A673 (cell line): ENCODE measurements around the gene ST3GAL2.

Source experiments
- EZH2 ChIP-seq: fragments of 200-600 bp; sonication (generic); IDR thresholded peaks from 2 replicates; pipeline ENCODE4 v1.6.1; 2017; ENCODE audit warnings: borderline replicate concordance, low read depth, mild to moderate bottlenecking, mixed read lengths, antibody characterized with exemption, low read length; ENCODE audit not compliant: poor library complexity, severe bottlenecking
- TF ChIP-seq, protein P1 (sequence below): fragments of 300-800, 200-600 bp; sonication (generic); conservative IDR thresholded peaks from 2 replicates; pipeline ENCODE4 v1.5.1; 2017; ENCODE audit warnings: low read depth, mild to moderate bottlenecking, antibody characterized with exemption, low read length, moderate library complexity, mixed read lengths

DNA sequence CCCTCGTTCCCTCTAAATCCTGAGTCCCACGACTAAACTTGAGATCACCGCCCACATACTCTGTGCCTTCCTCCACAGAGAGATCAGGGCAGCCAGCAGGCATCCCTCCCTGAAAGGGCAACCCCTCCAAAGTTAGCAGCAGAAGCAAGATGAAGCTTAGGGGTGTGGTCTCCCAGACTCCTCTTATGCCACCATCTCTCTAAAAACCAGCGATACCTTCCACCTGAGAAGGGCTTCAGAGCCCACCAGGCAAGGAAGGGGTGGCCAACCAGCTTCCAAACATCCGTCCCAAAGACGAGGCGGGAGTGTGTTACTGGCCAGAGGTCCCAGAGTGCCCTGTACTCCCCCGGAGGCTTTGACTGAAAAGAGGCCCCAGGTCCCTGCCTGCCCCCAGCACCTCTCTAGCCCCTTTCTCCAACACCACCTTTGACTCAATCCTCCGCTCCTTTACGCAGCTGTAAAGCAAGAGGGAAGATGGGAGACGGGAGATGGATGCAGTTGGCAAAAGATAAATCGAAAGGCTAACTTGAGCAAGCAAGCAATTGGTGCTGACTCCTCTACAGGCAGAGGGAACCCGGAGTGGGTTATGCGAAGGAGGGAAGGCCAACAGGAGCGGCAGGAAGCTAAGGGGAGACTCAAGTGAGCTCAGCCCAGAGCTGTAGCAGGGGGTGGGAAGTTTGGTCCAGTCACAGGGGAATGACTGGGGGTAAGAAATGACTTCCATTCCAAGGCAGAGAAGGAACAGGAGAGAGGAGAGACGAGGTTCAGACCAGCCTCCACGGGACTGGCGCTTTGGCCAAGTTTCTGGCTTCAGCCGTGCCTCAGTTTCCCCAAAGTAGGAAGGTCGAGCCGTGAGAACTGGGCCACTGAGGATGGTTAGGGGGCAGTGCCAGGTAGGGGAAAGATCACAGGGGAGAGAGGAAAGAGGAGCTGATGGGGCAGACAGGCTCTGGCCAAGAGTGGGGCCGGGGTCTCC lies 1.0 kb downstream of the ST3GAL2 start:
- TF ChIP-seq, protein P1, sequence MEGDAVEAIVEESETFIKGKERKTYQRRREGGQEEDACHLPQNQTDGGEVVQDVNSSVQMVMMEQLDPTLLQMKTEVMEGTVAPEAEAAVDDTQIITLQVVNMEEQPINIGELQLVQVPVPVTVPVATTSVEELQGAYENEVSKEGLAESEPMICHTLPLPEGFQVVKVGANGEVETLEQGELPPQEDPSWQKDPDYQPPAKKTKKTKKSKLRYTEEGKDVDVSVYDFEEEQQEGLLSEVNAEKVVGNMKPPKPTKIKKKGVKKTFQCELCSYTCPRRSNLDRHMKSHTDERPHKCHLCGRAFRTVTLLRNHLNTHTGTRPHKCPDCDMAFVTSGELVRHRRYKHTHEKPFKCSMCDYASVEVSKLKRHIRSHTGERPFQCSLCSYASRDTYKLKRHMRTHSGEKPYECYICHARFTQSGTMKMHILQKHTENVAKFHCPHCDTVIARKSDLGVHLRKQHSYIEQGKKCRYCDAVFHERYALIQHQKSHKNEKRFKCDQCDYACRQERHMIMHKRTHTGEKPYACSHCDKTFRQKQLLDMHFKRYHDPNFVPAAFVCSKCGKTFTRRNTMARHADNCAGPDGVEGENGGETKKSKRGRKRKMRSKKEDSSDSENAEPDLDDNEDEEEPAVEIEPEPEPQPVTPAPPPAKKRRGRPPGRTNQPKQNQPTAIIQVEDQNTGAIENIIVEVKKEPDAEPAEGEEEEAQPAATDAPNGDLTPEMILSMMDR = no peak
- TF ChIP-seq EZH2 = no peak
